HepG2 (cell line): ENCODE data around the gene AIF1. TPM values are rescaled to one million over a fixed set of nuclear protein-coding genes. Genes with fewer than 3 reads are reported as not detected.

Experiments used
- BRD4 ChIP-seq: sonication (generic); formaldehyde crosslinking; IDR thresholded peaks from 2 replicates; pipeline ENCODE4 v1.4.0; 2020; ENCODE audit warnings: missing genetic modification reagents
- CHCHD3 ChIP-seq: sonication (generic); formaldehyde crosslinking; IDR thresholded peaks from 2 replicates; pipeline ENCODE4 v1.8.0; 2022; ENCODE audit warnings: mild to moderate bottlenecking, missing genetic modification reagents, moderate library complexity
- FOXC1 ChIP-seq: sonication (generic); formaldehyde crosslinking; IDR thresholded peaks from 2 replicates; pipeline ENCODE4 v1.8.0; 2022; ENCODE audit warnings: mild to moderate bottlenecking, missing genetic modification reagents, borderline replicate concordance
- FOXP1 ChIP-seq, 2 experiments: fragments of 450-650 bp in 1 of 2; IDR thresholded peaks; 2 replicates each; pipeline ENCODE4 v1.6.1; 2017 to 2018; ENCODE audit warnings: antibody characterized with exemption in 1 of 2
- JUNB ChIP-seq: sonication (generic); formaldehyde crosslinking; IDR thresholded peaks from 2 replicates; pipeline ENCODE4 v1.8.0; 2022; ENCODE audit warnings: missing genetic modification reagents, mild to moderate bottlenecking, borderline replicate concordance
- KDM1A ChIP-seq: IDR thresholded peaks from 2 replicates; pipeline ENCODE4 v1.6.1; 2016; ENCODE audit warnings: missing compliant biosample characterization
- KDM2A ChIP-seq: sonication (generic); formaldehyde crosslinking; IDR thresholded peaks from 2 replicates; pipeline ENCODE4 v1.4.0; 2020; ENCODE audit warnings: low read depth, missing genetic modification reagents, borderline replicate concordance
- KLF13 ChIP-seq: sonication (generic); formaldehyde crosslinking; IDR thresholded peaks from 2 replicates; pipeline ENCODE4 v1.4.0; 2020; ENCODE audit warnings: mild to moderate bottlenecking, missing genetic modification reagents
- KLF9 ChIP-seq: IDR thresholded peaks from 2 replicates; pipeline ENCODE4 v1.6.1; 2016; ENCODE audit warnings: low read depth
- LBX2 ChIP-seq: sonication (generic); formaldehyde crosslinking; IDR thresholded peaks from 2 replicates; pipeline ENCODE4 v1.5.0; 2020; ENCODE audit warnings: missing genetic modification reagents, mild to moderate bottlenecking, borderline replicate concordance
- MLX ChIP-seq: IDR thresholded peaks from 2 replicates; pipeline ENCODE4 v1.6.1; 2016
- NONO ChIP-seq, 2 experiments: fragments of 450-650 bp in 1 of 2; sonication (generic) in 1 of 2; formaldehyde crosslinking in 1 of 2; IDR thresholded peaks in 1 of 2; conservative IDR thresholded peaks in 1 of 2; 2 replicates each; pipeline versions ENCODE4 v1.6.1 to v1.8.0; 2017 to 2022; ENCODE audit warnings: mild to moderate bottlenecking in 1 of 2, missing genetic modification reagents in 1 of 2, moderate library complexity in 1 of 2
- SAP130 ChIP-seq: IDR thresholded peaks from 2 replicates; pipeline ENCODE4 v1.6.1; 2016; ENCODE audit warnings: low read depth
- SMYD3 ChIP-seq: sonication (generic); formaldehyde crosslinking; IDR thresholded peaks from 2 replicates; pipeline ENCODE4 v1.8.1; 2023; ENCODE audit warnings: mild to moderate bottlenecking, missing genetic modification reagents
- TBX2 ChIP-seq: sonication (generic); formaldehyde crosslinking; IDR thresholded peaks from 2 replicates; pipeline ENCODE4 v1.5.0; 2020; ENCODE audit warnings: missing genetic modification reagents, mild to moderate bottlenecking, borderline replicate concordance
- TIGD3 ChIP-seq: sonication (generic); formaldehyde crosslinking; IDR thresholded peaks from 2 replicates; pipeline ENCODE4 v1.5.1; 2020; ENCODE audit warnings: mild to moderate bottlenecking, missing genetic modification reagents, borderline replicate concordance
- TRAFD1 ChIP-seq: sonication (generic); formaldehyde crosslinking; IDR thresholded peaks from 2 replicates; pipeline ENCODE4 v1.5.1; 2020; ENCODE audit warnings: missing genetic modification reagents, mild to moderate bottlenecking, borderline replicate concordance
- ZBTB42 ChIP-seq: sonication (generic); formaldehyde crosslinking; IDR thresholded peaks from 2 replicates; pipeline ENCODE4 v1.5.0; 2020; ENCODE audit warnings: mild to moderate bottlenecking, missing genetic modification reagents
- ZNF343 ChIP-seq: sonication (generic); formaldehyde crosslinking; IDR thresholded peaks from 2 replicates; pipeline ENCODE4 v1.4.0; 2020; ENCODE audit warnings: mild to moderate bottlenecking, missing genetic modification reagents
- ZNF431 ChIP-seq: sonication (generic); formaldehyde crosslinking; IDR thresholded peaks from 2 replicates; pipeline ENCODE4 v1.9.0; 2022; ENCODE audit warnings: missing genetic modification reagents, low read depth, mild to moderate bottlenecking, borderline replicate concordance
- ZNF451 ChIP-seq: sonication (generic); formaldehyde crosslinking; IDR thresholded peaks from 2 replicates; pipeline ENCODE4 v1.5.0; 2020; ENCODE audit warnings: mild to moderate bottlenecking, missing genetic modification reagents
- ZNF562 ChIP-seq: sonication (generic); formaldehyde crosslinking; IDR thresholded peaks from 2 replicates; pipeline ENCODE4 v1.8.0; 2022; ENCODE audit warnings: missing genetic modification reagents, borderline replicate concordance
- ZNF703 ChIP-seq: sonication (generic); formaldehyde crosslinking; IDR thresholded peaks from 2 replicates; pipeline ENCODE4 v1.5.1; 2020; ENCODE audit warnings: missing genetic modification reagents, mild to moderate bottlenecking, moderate library complexity, borderline replicate concordance
- ZNF713 ChIP-seq: sonication (generic); formaldehyde crosslinking; IDR thresholded peaks from 2 replicates; pipeline ENCODE4 v1.4.0; 2020; ENCODE audit warnings: mild to moderate bottlenecking, missing genetic modification reagents
- polyA plus RNA-seq, 8 experiments: library from polyadenylated mRNA; depleted of rRNA in 3 of 8; stranded (reverse) in 7 of 8; unstranded in 1 of 8; fragments of >200 nt; fragmentation: Illumina TruSeq in 4 of 8; extraction: Trizol in 4 of 8; gene quantifications; 2 replicates each; pipeline versions ENCODE4 v1.2.1 to v1.2.3, GENCODE V29; 2011 to 2016; ENCODE audit warnings: low read depth in 4 of 8, missing spikeins in 1 of 8, mixed read lengths in 1 of 8; ENCODE audit not compliant: insufficient read depth in 1 of 8
- total RNA-seq, 5 experiments: library from RNA; depleted of rRNA; stranded (reverse); fragments of >200 nt; fragmentation: Illumina TruSeq; extraction: Trizol; gene quantifications; 2 replicates each; pipeline ENCODE4 v1.2.3, GENCODE V29; 2016; ENCODE audit warnings: low read depth in 1 of 5

The AIF1 gene
- total and polyA plus RNA-seq, 2 of the 13 experiments (the other 11 are each of a cell fraction or from before 2014, with no cell fraction given), result 1.5 TPM; not detected in 1

GRCh38 chr6:31655349-31656237, 40.6 kb downstream of the AIF1 start, which contains the start of gene APOM (continued):
- TF ChIP-seq LBX2 (CRISPR knock-in tag) (no peak), ZBTB42 (0 out of 2 replicates have a peak, but pooled peaks have one; percentile 70), KLF13 (no peak), TIGD3 (CRISPR knock-in tag) (no peak; the same call in 1 of the 2 replicates), SMYD3 (peak; percentile 96), ZNF713 (CRISPR knock-in tag) (no peak), ZNF451 (peak; percentile 79; the same call in 1 of the 2 replicates), KLF9 (CRISPR knock-in tag) (peak; percentile 93), FOXC1 (CRISPR knock-in tag) (peak; percentile 73; the same call in 1 of the 2 replicates), ZNF562 (CRISPR knock-in tag) (no peak), CHCHD3 (CRISPR knock-in tag) (no peak), KDM1A (CRISPR knock-in tag) (no peak; the same call in 1 of the 2 replicates), MLX (peak; percentile 92), ZNF343 (CRISPR knock-in tag) (peak; percentile 99), ZNF703 (CRISPR knock-in tag) (no peak), SAP130 (CRISPR knock-in tag) (peak; percentile 99), NONO (IDR thresholded peaks at IDR 0.05) (no peak), NONO (CRISPR knock-in tag; conservative IDR thresholded peaks at IDR 0.05) (peak; percentile 96), JUNB (CRISPR knock-in tag) (peak; percentile 84), KDM2A (CRISPR knock-in tag) (peak; percentile 83; the same call in 1 of the 2 replicates), ZNF431 (CRISPR knock-in tag) (no peak; the same call in 1 of the 2 replicates), TRAFD1 (CRISPR knock-in tag) (no peak; the same call in 1 of the 2 replicates), TBX2 (CRISPR knock-in tag) (peak; percentile 97), FOXP1 (IDR thresholded peaks at IDR 0.05) (peak; percentile 65; the same call in 1 of the 2 replicates), FOXP1 (CRISPR knock-in tag; IDR thresholded peaks at IDR 0.05) (peak; percentile 95), BRD4 (CRISPR knock-in tag) (peak; percentile 96)
